HepG2 (cell line): ENCODE results near the gene ZSWIM8. TPM values are rescaled to one million over a fixed set of nuclear protein-coding genes. Genes with fewer than 3 reads are reported as not detected.

Source experiments
- ATAC-seq: fragments of 200-7000 bp; cut with Tn5 transposase; 3 replicates; pipeline ENCODE4 v1.9.1; 2020; ENCODE audit warnings: mild to moderate bottlenecking, moderate library complexity
- BruUV-seq: library from RNA; stranded (reverse); fragments of 400-500 nt; replicated peaks from 2 replicates; lab custom pipeline; 2021; lab: Mats Ljungman, UMichigan
- CTCF ChIA-PET: fragments of 300-600 bp; formaldehyde crosslinking; extraction: SDS; loops from one replicate; lab custom pipeline; 2021; ENCODE audit warnings: low total read pairs, inconsistent platforms, low intra/inter-chr PET ratio; lab: Yijun Ruan, JAX
- POLR2A ChIA-PET: fragments of 350-600 bp; sonication (Branson Sonifier 250); formaldehyde crosslinking; loops from one replicate; lab custom pipeline; 2020; ENCODE audit warnings: antibody characterized with exemption, inconsistent platforms; lab: Yijun Ruan, JAX
- DNase-seq: peaks from one replicate; pipeline ENCODE4 v3.0.0-alpha.2; 2015; ENCODE audit warnings: low spot score
- FAIRE-seq: peaks from 3 replicates; lab custom pipeline; 2011; peaks lifted over from hg19 to GRCh38; lab: Jason Lieb, UNC
- H2AFZ ChIP-seq: one replicate; pipeline ENCODE4 v1.6.1; 2011; ENCODE audit warnings: low read length, inconsistent platforms
- H3K27ac ChIP-seq: fragments of 300-600 bp; 3 replicates; pipeline ENCODE4 v1.8.0; 2011; ENCODE audit warnings: mixed run types, mild to moderate bottlenecking, mixed read lengths, low read length, inconsistent platforms; ENCODE audit not compliant: insufficient read depth; ENCODE audit errors: extremely low read length
- H3K27me3 ChIP-seq, 2 experiments: fragments of 200-600 bp in 1 of 2; 2 replicates in 1 of 2; 3 replicates in 1 of 2; pipeline versions ENCODE4 v1.6.0 to v1.8.0; 2011; ENCODE audit warnings: low read length in 2 of 2, mild to moderate bottlenecking in 2 of 2, moderate library complexity in 2 of 2, inconsistent platforms in 1 of 2; ENCODE audit not compliant: insufficient read depth in 2 of 2, control insufficient read depth in 1 of 2
- H3K36me3 ChIP-seq, 2 experiments: fragments of 200-600 bp in 1 of 2; replicated peaks in 1 of 2; 2 replicates in 1 of 2; 3 replicates in 1 of 2; pipeline versions ENCODE4 v1.5.1 to v1.8.0; 2011; ENCODE audit warnings: low read length in 2 of 2, inconsistent platforms in 1 of 2; ENCODE audit not compliant: insufficient read depth in 2 of 2, control insufficient read depth in 1 of 2
- H3K4me1 ChIP-seq: 2 replicates; pipeline ENCODE4 v1.5.1; 2012; ENCODE audit warnings: low read length, inconsistent platforms; ENCODE audit not compliant: insufficient read depth
- H3K4me2 ChIP-seq: 2 replicates; pipeline ENCODE4 v1.6.0; 2011; ENCODE audit warnings: low read depth, low read length, inconsistent platforms
- H3K4me3 ChIP-seq, 3 experiments: fragments of 200-600 bp in 1 of 3; sonication (generic), shearing (Covaris generic) in 1 of 3; replicated peaks in 1 of 3; 2 replicates each; pipeline ENCODE4 v1.5.1; 2011 to 2016; ENCODE audit warnings: low read length in 3 of 3, inconsistent platforms in 2 of 3, low read depth in 2 of 3, mild to moderate bottlenecking in 2 of 3, control low read depth in 1 of 3, mixed read lengths in 1 of 3; ENCODE audit not compliant: insufficient read depth in 1 of 3
- H3K79me2 ChIP-seq: one replicate; pipeline ENCODE4 v1.6.1; 2011; ENCODE audit warnings: low read length, inconsistent platforms; ENCODE audit not compliant: insufficient read depth
- H3K9ac ChIP-seq: 2 replicates; pipeline ENCODE4 v1.6.0; 2011; ENCODE audit warnings: mild to moderate bottlenecking, low read depth, low read length, inconsistent platforms; ENCODE audit not compliant: insufficient read depth
- H3K9me3 ChIP-seq: 2 replicates; pipeline ENCODE4 v1.5.1; 2012; ENCODE audit warnings: mild to moderate bottlenecking, low read length
- H4K20me1 ChIP-seq: 2 replicates; pipeline ENCODE4 v1.6.0; 2011; ENCODE audit warnings: inconsistent platforms, mild to moderate bottlenecking, low read length, moderate library complexity; ENCODE audit not compliant: insufficient read depth
- AGO2 ChIP-seq: fragments of 200-400 bp; formaldehyde crosslinking; optimal IDR thresholded peaks from 2 replicates; pipeline ENCODE3; 2017; ENCODE audit warnings: mild to moderate bottlenecking, low read depth, low read length, moderate library complexity
- CCDC6 ChIP-seq: sonication (generic); formaldehyde crosslinking; IDR thresholded peaks from 2 replicates; pipeline ENCODE4 v1.8.1; 2022; ENCODE audit warnings: mild to moderate bottlenecking, missing genetic modification reagents, moderate library complexity
- FOSL1 ChIP-seq: sonication (generic); formaldehyde crosslinking; IDR thresholded peaks from 2 replicates; pipeline ENCODE4 v1.9.0; 2021; ENCODE audit warnings: missing genetic modification reagents, borderline replicate concordance
- KDM1A ChIP-seq: IDR thresholded peaks from 2 replicates; pipeline ENCODE4 v1.6.1; 2016; ENCODE audit warnings: missing compliant biosample characterization
- KLF13 ChIP-seq: sonication (generic); formaldehyde crosslinking; IDR thresholded peaks from 2 replicates; pipeline ENCODE4 v1.4.0; 2020; ENCODE audit warnings: mild to moderate bottlenecking, missing genetic modification reagents
- POLR2A ChIP-seq, 2 experiments: IDR thresholded peaks; 2 replicates each; pipeline ENCODE4 v1.6.1; 2011; ENCODE audit warnings: low read depth in 2 of 2, low read length in 2 of 2, mild to moderate bottlenecking in 1 of 2, moderate library complexity in 1 of 2; ENCODE audit not compliant: insufficient read depth in 1 of 2
- POLR2AphosphoS5 ChIP-seq: IDR thresholded peaks from 2 replicates; pipeline ENCODE4 v1.6.1; 2012; ENCODE audit warnings: low read depth, low read length
- WIZ ChIP-seq: sonication (generic); formaldehyde crosslinking; IDR thresholded peaks from 2 replicates; pipeline ENCODE4 v1.5.1; 2020; ENCODE audit warnings: mild to moderate bottlenecking, missing genetic modification reagents
- ZBTB21 ChIP-seq: sonication (generic); formaldehyde crosslinking; IDR thresholded peaks from 2 replicates; pipeline ENCODE4 v1.4.0; 2020; ENCODE audit warnings: missing genetic modification reagents
- ZFP36L2 ChIP-seq: sonication (generic); formaldehyde crosslinking; IDR thresholded peaks from 2 replicates; pipeline ENCODE4 v1.4.0; 2020; ENCODE audit warnings: missing genetic modification reagents
- ZNF367 ChIP-seq: sonication (generic); formaldehyde crosslinking; IDR thresholded peaks from 2 replicates; pipeline ENCODE4 v1.4.0; 2020; ENCODE audit warnings: missing genetic modification reagents, borderline replicate concordance
- ZNF678 ChIP-seq: sonication (generic); formaldehyde crosslinking; IDR thresholded peaks from 2 replicates; pipeline ENCODE4 v1.4.0; 2020; ENCODE audit warnings: mild to moderate bottlenecking, missing genetic modification reagents
- WGBS: methylation state at CpG from one replicate; pipeline ENCODE4 v1.1.6; 2017; ENCODE audit warnings: low lambda C conversion rate; 5-methylcytosine and 5-hydroxymethylcytosine counted together
- in situ Hi-C: cut with HindIII; loops from 2 replicates; pipeline ENCODE4 v1.10.0; 2017; ENCODE audit warnings: low pct_unique_long_range_greater_than_20kb; ENCODE audit not compliant: extremely low pct_ligation_motif_present
- intact Hi-C: fragments of 100-400 bp; cut with micrococcal nuclease; formaldehyde crosslinking; loops from one replicate; pipeline ENCODE4 v1.10.0; 2022; ENCODE audit not compliant: unreplicated experiment
- polyA plus RNA-seq, 8 experiments: library from polyadenylated mRNA; depleted of rRNA in 3 of 8; stranded (reverse) in 7 of 8; unstranded in 1 of 8; fragments of >200 nt; fragmentation: Illumina TruSeq in 4 of 8; extraction: Trizol in 4 of 8; gene quantifications; 2 replicates each; pipeline versions ENCODE4 v1.2.1 to v1.2.3, GENCODE V29; 2011 to 2016; ENCODE audit warnings: low read depth in 4 of 8, missing spikeins in 1 of 8, mixed read lengths in 1 of 8; ENCODE audit not compliant: insufficient read depth in 1 of 8
- total RNA-seq, 5 experiments: library from RNA; depleted of rRNA; stranded (reverse); fragments of >200 nt; fragmentation: Illumina TruSeq; extraction: Trizol; gene quantifications; 2 replicates each; pipeline ENCODE4 v1.2.3, GENCODE V29; 2016; ENCODE audit warnings: low read depth in 1 of 5
- TF ChIP-seq, protein P1 (sequence below): sonication (generic); formaldehyde crosslinking; IDR thresholded peaks from 2 replicates; pipeline ENCODE4 v1.8.0; 2022; ENCODE audit warnings: missing genetic modification reagents, mild to moderate bottlenecking, borderline replicate concordance
- TF ChIP-seq, protein P2 (sequence below): sonication (generic); formaldehyde crosslinking; IDR thresholded peaks from 2 replicates; pipeline ENCODE4 v1.5.0; 2020; ENCODE audit warnings: missing genetic modification reagents
- TF ChIP-seq, protein P3 (sequence below): sonication (generic); formaldehyde crosslinking; IDR thresholded peaks from 2 replicates; pipeline ENCODE4 v1.5.1; 2020; ENCODE audit warnings: missing genetic modification reagents, mild to moderate bottlenecking, borderline replicate concordance
- TF ChIP-seq, protein P4 (sequence below): sonication (generic); formaldehyde crosslinking; IDR thresholded peaks from 2 replicates; pipeline ENCODE4 v1.4.0; 2020; ENCODE audit warnings: missing genetic modification reagents
- TF ChIP-seq, protein P5 (sequence below): sonication (generic); formaldehyde crosslinking; IDR thresholded peaks from 2 replicates; pipeline ENCODE4 v1.4.0; 2020; ENCODE audit warnings: mild to moderate bottlenecking, missing genetic modification reagents

Gene ZSWIM8
- total and polyA plus RNA-seq, 2 of the 13 experiments (the other 11 are each of a cell fraction or from before 2014, with no cell fraction given), result 39.9 to 98.2 TPM

DNA sequence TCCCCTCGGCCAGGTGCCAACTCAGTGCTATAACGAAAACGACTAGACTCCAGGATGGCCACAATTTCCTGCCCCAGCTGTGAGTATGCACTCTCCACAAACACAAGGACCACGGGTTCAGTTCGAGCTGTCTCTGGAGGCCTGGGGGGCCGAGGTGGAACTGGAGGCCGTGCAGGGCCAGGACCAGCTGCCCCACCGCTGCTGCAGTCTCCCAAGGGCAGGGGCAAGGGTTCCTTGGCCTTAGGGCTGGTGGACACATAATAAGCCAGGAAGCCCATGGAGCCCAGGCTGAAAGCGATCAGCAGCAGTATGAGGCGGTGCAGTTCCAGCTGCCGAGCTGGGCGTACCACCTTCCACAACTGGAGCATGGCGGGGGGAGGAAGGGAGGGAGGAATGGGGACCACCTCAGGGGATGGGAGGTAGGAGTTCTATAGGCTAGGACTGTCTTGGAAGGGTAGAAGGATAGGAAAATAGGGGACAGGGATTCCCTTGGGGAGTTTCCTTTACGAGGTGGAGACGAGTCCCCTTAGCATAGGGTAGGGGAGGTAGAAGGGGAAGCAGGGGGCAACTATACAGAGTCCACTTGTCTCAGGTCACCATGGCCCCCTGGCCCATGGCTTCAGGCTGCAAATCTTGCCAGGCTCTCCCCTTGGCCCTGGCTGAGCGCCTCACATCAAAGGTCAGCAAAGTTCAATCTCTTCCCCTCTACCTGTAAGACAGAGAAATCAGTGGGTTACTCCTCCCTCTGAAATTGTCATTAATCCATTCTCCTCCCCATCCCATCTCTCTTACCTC is 22.8 kb downstream of the ZSWIM8 start:
- in situ Hi-C loops (no loop called here), intact Hi-C loops (no loop called here)
- Histone ChIP-seq H3K9ac (no peak overlapping the region), H3K4me3 (no peak overlapping the region), H3K27me3 (no peaks in the 10 kb centered on the region; a peak in 1 of 5 replicates), H3K36me3 (peaks cover 18 to 42% of the 10 kb centered on the region in 2 experiments), H3K4me2 (no peak overlapping the region), H3K9me3 (no peaks in the 10 kb centered on the region), H3K27ac (no peak overlapping the region), H3K4me1 (peaks cover 21% of the 10 kb centered on the region), H3K79me2 (peaks cover 3% of the 10 kb centered on the region), H4K20me1 (no peaks in the 10 kb centered on the region), H2AFZ (no peak overlapping the region)
- CTCF ChIA-PET, result no interaction called here
- FAIRE-seq (no peak), ATAC-seq (no peak), DNase-seq (no peak)
- BruUV-seq, result no TSS peak
- WGBS, result 98% methylated on average over 11 of the region's 16 CpGs
- POLR2A ChIA-PET, result interaction anchor here (1.9 to 3.3 kb wide), 2 partner anchors 20 to 32 kb away, joined by 4 to 23 read pairs; no protein-coding TSS in a partner anchor
- TF ChIP-seq, protein P1, sequence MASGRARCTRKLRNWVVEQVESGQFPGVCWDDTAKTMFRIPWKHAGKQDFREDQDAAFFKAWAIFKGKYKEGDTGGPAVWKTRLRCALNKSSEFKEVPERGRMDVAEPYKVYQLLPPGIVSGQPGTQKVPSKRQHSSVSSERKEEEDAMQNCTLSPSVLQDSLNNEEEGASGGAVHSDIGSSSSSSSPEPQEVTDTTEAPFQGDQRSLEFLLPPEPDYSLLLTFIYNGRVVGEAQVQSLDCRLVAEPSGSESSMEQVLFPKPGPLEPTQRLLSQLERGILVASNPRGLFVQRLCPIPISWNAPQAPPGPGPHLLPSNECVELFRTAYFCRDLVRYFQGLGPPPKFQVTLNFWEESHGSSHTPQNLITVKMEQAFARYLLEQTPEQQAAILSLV (CRISPR knock-in tag), result no peak
- TF ChIP-seq, protein P2, sequence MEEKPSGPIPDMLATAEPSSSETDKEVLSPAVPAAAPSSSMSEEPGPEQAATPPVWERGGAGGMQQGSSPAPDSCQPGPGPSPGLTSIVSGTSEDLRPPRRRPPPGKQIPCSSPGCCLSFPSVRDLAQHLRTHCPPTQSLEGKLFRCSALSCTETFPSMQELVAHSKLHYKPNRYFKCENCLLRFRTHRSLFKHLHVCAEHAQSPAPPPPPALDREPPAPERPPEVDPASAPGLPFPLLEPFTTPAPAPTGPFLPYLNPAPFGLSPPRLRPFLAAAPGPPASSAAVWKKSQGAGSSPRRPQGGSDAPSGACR (CRISPR knock-in tag), result no peak
- TF ChIP-seq, protein P3, sequence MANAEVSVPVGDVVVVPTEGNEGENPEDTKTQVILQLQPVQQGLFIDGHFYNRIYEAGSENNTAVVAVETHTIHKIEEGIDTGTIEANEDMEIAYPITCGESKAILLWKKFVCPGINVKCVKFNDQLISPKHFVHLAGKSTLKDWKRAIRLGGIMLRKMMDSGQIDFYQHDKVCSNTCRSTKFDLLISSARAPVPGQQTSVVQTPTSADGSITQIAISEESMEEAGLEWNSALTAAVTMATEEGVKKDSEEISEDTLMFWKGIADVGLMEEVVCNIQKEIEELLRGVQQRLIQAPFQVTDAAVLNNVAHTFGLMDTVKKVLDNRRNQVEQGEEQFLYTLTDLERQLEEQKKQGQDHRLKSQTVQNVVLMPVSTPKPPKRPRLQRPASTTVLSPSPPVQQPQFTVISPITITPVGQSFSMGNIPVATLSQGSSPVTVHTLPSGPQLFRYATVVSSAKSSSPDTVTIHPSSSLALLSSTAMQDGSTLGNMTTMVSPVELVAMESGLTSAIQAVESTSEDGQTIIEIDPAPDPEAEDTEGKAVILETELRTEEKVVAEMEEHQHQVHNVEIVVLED (CRISPR knock-in tag), result no peak
- TF ChIP-seq ZNF367 (CRISPR knock-in tag) (no peak), ZFP36L2 (CRISPR knock-in tag) (no peak), WIZ (CRISPR knock-in tag) (no peak), ZNF678 (CRISPR knock-in tag) (no peak), POLR2A (IDR thresholded peaks at IDR 0.05; ENCODE audit: insufficient read depth in 1 of 2, low read depth in 2 of 2, low read length in 2 of 2) (0 out of 4 replicates have a peak, but pooled peaks of 1 of the 2 experiments have one; percentile 16), KDM1A (no peak), AGO2 (peak; percentile 54), ZBTB21 (CRISPR knock-in tag) (no peak), KLF13 (no peak), FOSL1 (CRISPR knock-in tag) (no peak), CCDC6 (no peak), POLR2AphosphoS5 (0 out of 2 replicates have a peak, but pooled peaks have one; percentile 14)
- TF ChIP-seq, protein P4, sequence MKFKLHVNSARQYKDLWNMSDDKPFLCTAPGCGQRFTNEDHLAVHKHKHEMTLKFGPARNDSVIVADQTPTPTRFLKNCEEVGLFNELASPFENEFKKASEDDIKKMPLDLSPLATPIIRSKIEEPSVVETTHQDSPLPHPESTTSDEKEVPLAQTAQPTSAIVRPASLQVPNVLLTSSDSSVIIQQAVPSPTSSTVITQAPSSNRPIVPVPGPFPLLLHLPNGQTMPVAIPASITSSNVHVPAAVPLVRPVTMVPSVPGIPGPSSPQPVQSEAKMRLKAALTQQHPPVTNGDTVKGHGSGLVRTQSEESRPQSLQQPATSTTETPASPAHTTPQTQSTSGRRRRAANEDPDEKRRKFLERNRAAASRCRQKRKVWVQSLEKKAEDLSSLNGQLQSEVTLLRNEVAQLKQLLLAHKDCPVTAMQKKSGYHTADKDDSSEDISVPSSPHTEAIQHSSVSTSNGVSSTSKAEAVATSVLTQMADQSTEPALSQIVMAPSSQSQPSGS, result no peak
- TF ChIP-seq, protein P5, sequence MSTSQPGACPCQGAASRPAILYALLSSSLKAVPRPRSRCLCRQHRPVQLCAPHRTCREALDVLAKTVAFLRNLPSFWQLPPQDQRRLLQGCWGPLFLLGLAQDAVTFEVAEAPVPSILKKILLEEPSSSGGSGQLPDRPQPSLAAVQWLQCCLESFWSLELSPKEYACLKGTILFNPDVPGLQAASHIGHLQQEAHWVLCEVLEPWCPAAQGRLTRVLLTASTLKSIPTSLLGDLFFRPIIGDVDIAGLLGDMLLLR, result no peak
